Hepatic stellate cell (primary cell): ENCODE results near the gene EXOC3L1.

Experiments used
- DNase-seq: peaks from one replicate; pipeline ENCODE4 v3.0.0; 2011; ENCODE audit warnings: low spot score

The EXOC3L1 gene, protein sequence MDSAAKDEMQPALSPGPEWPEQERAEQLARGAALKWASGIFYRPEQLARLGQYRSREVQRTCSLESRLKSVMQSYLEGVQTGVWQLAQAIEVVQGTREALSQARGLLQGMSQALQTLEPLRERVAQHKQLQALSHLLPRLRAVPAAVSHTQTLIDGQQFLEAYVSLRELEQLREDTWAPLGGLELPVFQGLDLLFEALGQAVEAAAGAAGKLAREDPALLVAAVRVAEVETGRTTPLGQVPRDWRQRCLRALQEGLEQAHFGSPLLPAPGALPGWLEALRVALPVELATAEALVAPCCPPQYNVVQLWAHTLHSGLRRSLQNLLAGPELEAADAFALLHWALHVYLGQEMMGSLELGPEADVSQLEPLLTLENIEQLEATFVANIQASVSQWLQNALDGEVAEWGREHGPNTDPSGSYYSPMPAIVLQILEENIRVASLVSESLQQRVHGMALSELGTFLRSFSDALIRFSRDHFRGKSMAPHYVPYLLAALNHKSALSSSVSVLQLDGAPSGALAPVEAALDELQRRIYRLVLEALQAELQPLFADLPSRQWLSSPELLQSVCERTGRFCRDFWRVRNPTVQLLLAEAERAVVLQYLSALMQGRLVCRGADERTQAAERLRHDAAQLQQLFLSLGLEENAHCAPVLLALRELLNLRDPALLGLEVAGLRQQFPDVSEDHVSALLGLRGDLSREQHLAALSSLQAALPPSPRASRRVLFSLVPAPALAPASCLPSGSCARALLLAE

GRCh38 chr16:67190041-67190440 lies at the start of gene EXOC3L1:
EXOC3L1 (minus strand) TSS chr16:67190136; CDS start chr16:67189676, 460 bp downstream.
- DNase-seq, result no peak

- DNase-seq, result no peak
Measured at GRCh38 chr16:67238806-67239470, 49.0 kb upstream of the EXOC3L1 start.

- no peak for DNase-seq
Measured at GRCh38 chr16:67238278-67238575, 48.3 kb upstream of the EXOC3L1 start.

DNA sequence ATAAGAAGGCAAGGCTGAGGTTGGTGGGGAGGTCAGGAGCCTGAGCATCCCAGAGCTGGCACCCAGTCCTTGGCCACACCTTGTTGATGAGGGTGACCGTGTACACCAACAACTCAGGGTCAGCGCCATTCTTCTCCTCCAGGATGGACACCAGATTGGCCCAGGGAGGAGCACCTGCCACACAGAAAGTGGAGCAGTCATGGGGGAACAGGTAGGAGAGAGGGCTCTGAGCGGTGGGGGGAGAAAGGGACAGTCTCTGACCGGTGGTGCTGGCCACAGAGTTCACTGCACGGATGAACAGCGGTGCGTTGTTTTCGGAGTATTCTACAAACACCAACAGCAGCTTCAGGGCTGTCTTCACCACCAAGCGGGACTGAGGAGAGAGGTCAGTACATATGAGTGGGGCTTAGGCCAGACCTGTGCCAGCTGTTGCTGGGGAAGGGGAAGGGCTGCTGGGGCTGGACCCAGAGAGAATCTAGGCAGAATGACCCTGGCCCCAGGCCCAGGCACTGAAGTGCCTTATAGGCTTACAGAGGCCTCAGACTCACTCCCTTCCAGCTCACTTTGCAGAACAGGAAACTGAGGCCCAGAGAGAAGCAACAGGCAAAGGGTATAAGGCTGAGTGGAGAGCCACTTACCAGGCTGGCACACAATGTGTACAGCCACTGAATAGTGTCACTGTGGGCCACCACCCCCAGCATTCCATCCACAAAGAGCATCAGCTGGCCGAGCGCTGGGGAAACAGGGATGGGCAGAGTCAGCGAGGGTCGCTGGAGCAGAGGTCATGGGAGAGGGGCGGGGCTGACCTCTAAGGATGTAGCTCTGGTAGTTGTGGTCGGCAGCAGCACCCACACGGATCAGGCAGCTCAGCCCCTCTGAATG lies 47.7 kb upstream of the EXOC3L1 start:
- no peak for DNase-seq

- peak; percentile 69 for DNase-seq
Measured at GRCh38 chr16:67236563-67237395, 46.8 kb upstream of the EXOC3L1 start.

DNA sequence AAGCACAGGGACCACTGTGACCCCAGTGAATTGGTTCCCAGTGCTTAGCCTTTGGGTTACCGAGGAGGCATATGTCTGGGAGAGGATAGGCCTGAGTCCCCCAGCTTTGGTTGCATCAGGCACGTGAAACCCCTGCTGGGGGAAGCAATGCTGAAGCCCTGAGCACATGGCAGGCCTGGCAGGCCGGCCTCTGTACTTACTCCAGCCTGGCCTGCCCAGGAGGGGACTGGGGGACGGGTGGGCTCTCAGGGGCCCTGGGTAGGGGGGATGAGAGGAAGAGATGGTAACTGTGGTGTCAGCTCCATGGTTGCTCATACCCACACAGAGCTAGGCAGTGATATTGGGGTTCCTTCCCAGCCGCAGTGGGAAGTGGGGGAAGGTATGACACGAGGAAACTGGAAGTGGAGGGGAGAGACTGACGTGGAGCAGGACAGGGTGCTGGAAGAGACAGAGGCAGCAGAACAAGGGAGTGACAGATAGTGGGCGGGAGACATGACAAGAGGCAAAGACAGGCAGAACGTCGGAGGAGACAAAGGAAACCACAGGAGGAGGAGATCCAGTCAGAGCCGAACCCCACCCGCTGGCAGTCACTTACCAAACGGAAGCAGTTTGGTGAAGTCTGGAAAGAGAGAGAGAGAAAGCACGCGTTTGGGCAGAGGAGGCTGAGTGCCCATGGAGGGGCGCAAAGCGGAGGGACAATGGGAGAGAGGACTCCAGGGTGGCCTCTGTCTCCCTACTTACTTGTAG lies 46.1 kb upstream of the EXOC3L1 start:
- DNase-seq, result no peak

DNA sequence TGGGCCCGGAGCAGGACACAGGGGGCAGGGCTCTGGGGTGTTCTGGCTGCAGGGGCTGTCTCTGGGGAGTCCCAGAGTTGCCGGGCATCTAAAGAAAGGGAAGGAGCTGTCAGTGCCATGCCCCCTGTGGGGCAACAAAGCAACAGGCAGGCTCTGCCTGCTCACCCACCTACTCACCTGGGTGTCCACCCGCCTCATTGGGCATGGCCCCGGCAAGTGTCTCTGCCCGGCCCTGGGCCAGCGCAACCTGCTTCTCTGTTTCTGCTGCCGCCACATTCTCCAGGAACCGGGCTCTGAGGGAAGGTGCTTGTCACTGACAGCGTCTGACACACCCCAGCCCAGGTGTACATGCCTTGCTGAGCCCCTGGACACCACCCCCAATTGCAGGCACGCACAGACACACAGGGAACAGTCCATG lies 44.3 kb upstream of the EXOC3L1 start:
- no peak for DNase-seq

DNA sequence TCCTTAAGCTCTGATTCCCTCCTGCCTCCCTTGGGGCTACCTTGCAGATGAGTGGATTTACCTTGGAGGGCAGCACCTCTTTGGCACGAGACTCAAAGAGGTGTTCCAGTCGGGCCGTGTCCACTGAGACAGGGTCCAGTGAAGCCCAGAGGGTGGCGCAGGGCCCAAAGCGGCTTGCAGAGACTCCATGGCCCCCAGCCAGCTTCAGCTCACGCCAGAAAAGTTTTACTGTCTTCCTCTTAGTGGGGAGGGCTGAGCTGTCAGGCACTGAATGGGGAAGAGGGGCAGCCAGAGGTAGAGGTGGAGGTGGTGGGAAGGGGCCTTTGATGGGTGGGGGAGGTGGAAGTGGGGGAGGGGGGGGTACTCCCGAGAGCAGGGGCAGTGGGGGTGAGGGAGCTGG lies 43.7 kb upstream of the EXOC3L1 start:
- no peak for DNase-seq

DNA sequence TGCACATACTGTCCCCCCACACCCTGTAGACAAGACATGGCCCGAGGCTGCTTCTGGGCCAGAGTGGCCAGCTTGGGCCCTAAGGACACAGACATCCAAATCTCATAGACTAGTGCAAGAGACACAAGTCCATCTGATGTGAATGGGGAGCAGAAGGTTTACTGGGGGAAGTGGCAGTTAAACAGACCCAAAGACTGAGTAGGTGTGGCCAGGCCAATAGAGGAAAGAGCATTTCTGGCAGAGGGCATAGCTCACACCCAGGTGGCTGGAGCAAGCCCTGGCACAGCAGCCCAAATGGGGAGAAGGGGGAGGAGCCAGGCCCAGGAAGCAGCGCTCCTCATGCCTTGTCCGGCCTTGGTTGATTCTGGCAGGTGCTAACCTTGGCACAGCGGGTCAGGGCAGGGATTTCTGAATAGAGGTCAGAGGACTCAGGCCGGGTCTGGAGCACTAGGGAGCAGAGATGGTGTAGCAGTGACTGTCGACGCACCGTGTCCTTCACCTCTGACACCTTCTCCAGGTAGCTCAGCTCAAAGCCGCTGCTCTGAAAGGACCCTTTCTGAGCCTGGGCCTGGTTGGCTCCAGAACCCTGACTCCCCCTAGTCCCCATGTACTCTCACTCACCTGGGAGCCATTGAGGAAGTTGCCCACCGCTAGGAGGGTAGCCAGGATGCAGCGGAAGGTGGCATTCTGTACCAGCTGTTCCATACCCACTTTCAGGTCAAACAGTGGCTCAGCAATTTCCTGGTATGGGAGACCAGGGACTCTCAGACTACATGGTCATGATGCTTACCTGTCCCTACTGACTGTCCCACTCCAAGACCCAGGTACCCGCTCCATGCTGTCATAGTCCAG lies 41.1 kb upstream of the EXOC3L1 start:
- no peak for DNase-seq

- no peak for DNase-seq
Measured at GRCh38 chr16:67229906-67230808, 40.2 kb upstream of the EXOC3L1 start.

- no peak for DNase-seq
Measured at GRCh38 chr16:67228905-67229304, 39.0 kb upstream of the EXOC3L1 start.

DNA sequence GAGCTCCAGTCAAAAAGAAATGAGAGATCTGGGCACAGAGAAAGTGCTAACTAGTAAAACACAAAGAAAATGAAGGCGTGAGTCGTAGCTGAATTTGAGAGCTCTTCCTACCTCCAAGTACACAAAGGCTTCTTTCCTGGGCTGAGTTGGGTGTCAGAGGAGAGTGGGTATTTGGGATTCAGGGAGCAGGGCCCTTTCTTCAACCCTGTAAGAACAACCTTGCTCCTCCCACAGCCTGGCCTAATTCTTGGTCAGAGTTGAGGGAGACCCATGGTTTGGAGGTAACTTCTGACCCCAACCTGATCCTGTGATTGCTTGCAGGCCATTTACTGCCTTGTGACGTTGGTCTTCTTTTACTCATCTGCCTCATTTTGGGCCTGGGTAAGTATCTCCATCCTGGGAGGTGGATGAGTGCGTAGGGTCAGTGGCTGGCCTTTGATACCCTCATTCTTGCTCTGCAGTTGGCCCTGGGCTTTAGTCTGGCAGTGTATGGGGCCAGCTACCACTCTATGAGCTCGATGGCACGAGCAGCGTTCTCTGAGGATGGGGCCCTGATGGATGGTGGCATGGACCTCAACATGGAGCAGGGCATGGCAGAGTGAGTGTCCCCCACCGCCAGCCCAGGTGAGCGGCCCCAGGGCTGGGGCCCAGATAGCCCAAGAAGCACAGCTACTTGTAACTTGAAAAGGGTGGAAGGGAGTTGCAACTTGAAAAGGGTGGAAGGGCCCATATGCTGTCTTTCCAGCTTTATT lies 38.3 kb upstream of the EXOC3L1 start:
- no peak for DNase-seq

DNA sequence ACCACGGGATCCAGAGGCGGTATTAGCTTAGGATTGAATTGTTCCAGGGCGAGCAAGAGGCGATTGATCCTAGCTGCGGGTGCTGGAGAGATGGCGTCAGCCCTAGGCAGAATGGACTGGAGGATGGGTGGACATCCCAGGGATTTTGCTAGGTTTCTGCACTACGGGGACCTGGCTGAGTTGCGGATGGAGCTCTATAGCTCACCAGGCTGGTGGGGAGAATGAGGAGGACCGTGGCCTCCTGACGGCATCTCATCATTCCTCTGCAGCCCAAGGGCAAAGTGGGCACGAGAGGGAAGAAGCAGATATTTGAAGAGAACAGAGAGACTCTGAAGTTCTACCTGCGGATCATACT lies 37.6 kb upstream of the EXOC3L1 start:
- DNase-seq, result no peak

DNA sequence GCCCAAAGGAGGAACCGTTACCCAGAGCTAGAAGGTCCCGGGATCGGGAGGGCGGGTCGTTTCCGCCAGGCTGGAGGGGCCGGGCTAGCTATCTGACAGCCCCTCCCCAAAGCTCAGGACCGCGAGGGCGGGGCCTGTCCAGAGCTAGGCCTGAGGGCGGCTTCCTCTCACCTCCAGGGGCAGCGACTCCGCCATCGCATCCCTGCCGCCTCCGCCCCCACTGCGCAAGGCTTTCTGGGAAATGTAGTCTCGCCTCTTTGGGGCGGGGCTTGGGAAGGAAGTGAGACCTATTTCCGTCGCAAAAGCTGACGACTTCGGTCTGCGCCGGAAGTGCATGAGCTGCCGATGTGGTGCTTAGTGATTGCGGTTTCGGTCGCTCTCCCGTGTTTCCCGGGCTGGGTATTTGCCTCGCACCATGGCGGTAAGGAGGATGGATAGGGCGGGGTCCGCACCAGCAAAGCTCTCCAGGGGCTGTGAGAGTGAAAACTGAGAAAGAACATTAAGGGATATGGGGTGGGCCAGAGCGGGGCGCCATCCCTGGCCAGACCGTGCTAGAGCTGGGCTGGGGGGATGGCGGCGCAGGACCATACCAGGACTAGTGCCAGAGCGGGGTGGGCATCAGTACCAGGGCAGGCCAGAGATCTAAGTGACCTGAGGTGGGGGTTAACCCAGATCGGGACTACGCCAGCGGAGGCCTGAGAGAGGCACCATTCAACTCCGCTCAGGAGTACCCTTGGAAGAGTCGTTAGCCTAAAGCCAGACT lies 37.0 kb upstream of the EXOC3L1 start, which contains the start of gene TMEM208:
Gene TMEM208, plus strand, starts transcription at position 327 of the 763 bp plus-strand sequence. Its CDS starts 89 bp downstream, at position 416.
- peak; percentile 97 for DNase-seq

DNA sequence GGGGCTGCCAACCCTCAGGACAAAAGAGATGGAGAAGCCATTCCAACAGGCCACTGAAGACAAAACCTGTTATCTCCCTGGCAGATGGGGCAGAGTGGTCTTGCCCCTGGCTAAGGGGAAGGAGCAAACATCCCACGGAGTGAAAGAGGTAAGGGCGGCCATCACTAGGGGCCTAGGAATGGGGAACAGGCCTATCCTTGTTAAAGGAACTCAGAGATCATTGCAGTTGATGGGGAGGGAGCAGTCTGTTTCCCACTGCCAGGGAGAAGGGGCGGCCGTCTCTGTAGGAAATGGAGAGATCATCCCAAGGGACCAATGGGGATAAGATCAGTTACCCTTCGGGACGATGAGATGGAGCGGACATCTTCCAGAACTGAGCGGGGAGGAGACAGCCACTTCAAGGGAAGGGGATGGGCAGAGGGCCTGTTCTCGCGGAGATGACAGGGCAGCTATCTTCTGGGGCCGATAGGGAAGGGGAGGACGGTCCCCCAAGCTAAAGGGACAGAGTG lies 36.4 kb upstream of the EXOC3L1 start:
- DNase-seq, result no peak

GRCh38 chr16:67223992-67224391 lies 34.1 kb upstream of the EXOC3L1 start:
- no peak for DNase-seq
